HG03039 (cell line): ENCODE results near the gene CLSTN1.
"Not testable (repeated sequence)": the region's sequence is repeated elsewhere in the genome, so short reads cannot be mapped to it uniquely, and the experiment has no call there.

Experiments
- ATAC-seq: cut with Tn5 transposase; IDR thresholded peaks from one replicate; pipeline ENCODE4 v1.9.1; 2021; ENCODE audit warnings: mild to moderate bottlenecking, moderate library complexity; ENCODE audit not compliant: unreplicated experiment

CLSTN1 gene

GRCh38 chr1:9826616-9827015 is 2.9 kb upstream of the CLSTN1 start:
- no peak for ATAC-seq

- no peak for ATAC-seq
Observed at GRCh38 chr1:9826087-9826486, 2.3 kb upstream of the CLSTN1 start.

- no peak for ATAC-seq
Observed at GRCh38 chr1:9825093-9826074, 1.6 kb upstream of the CLSTN1 start.

- no peak for ATAC-seq
Observed at GRCh38 chr1:9824702-9825089, 931 bp upstream of the CLSTN1 start.

GRCh38 chr1:9823693-9823942 is 147 bp downstream of the CLSTN1 start:
- ATAC-seq = peak; percentile 24

- ATAC-seq = no peak
Observed at GRCh38 chr1:9822897-9823692, 670 bp downstream of the CLSTN1 start.

- no peak for ATAC-seq
Observed at GRCh38 chr1:9822490-9822889, 1.3 kb downstream of the CLSTN1 start.

GRCh38 chr1:9821710-9822109 is 2.1 kb downstream of the CLSTN1 start:
- no peak for ATAC-seq

GRCh38 chr1:9820521-9820920 is 3.2 kb downstream of the CLSTN1 start:
- no peak for ATAC-seq

GRCh38 chr1:9817734-9818133 is 6.0 kb downstream of the CLSTN1 start:
- ATAC-seq = no peak

GRCh38 chr1:9816199-9816598 is 7.6 kb downstream of the CLSTN1 start:
- no peak for ATAC-seq

- ATAC-seq = no peak
Observed at GRCh38 chr1:9815150-9815549, 8.6 kb downstream of the CLSTN1 start.

GRCh38 chr1:9814619-9815018 is 9.1 kb downstream of the CLSTN1 start:
- ATAC-seq = no peak

- no peak for ATAC-seq
Observed at GRCh38 chr1:9811239-9811966, 12.4 kb downstream of the CLSTN1 start.

- no peak for ATAC-seq
Observed at GRCh38 chr1:9809100-9809510, 14.7 kb downstream of the CLSTN1 start.

GRCh38 chr1:9808459-9808858 is 15.3 kb downstream of the CLSTN1 start:
- ATAC-seq = no peak

- no peak for ATAC-seq
Observed at GRCh38 chr1:9807541-9807940, 16.2 kb downstream of the CLSTN1 start.

GRCh38 chr1:9805972-9806371 is 17.8 kb downstream of the CLSTN1 start:
- ATAC-seq = not testable (repeated sequence)

- ATAC-seq = no peak
Observed at GRCh38 chr1:9805006-9805508, 18.7 kb downstream of the CLSTN1 start.

GRCh38 chr1:9803003-9803918 is 20.5 kb downstream of the CLSTN1 start:
- not testable (repeated sequence) for ATAC-seq
